HepG2 (cell line): Measurements from ENCODE around the gene DPYD. TPM values are rescaled to one million over a fixed set of nuclear protein-coding genes. Genes with fewer than 3 reads are reported as not detected.

Experiments used
- ATAC-seq: fragments of 200-7000 bp; cut with Tn5 transposase; 3 replicates; pipeline ENCODE4 v1.9.1; 2020; ENCODE audit warnings: mild to moderate bottlenecking, moderate library complexity
- BruUV-seq: library from RNA; stranded (reverse); fragments of 400-500 nt; replicated peaks from 2 replicates; lab custom pipeline; 2021; lab: Mats Ljungman, UMichigan
- CTCF ChIA-PET: fragments of 300-600 bp; formaldehyde crosslinking; extraction: SDS; loops from one replicate; lab custom pipeline; 2021; ENCODE audit warnings: low total read pairs, inconsistent platforms, low intra/inter-chr PET ratio; lab: Yijun Ruan, JAX
- POLR2A ChIA-PET: fragments of 350-600 bp; sonication (Branson Sonifier 250); formaldehyde crosslinking; loops from one replicate; lab custom pipeline; 2020; ENCODE audit warnings: antibody characterized with exemption, inconsistent platforms; lab: Yijun Ruan, JAX
- DNase-seq: peaks from one replicate; pipeline ENCODE4 v3.0.0-alpha.2; 2015; ENCODE audit warnings: low spot score
- FAIRE-seq: peaks from 3 replicates; lab custom pipeline; 2011; peaks lifted over from hg19 to GRCh38; lab: Jason Lieb, UNC
- H2AFZ ChIP-seq: one replicate; pipeline ENCODE4 v1.6.1; 2011; ENCODE audit warnings: low read length, inconsistent platforms
- H3K27ac ChIP-seq: fragments of 300-600 bp; 3 replicates; pipeline ENCODE4 v1.8.0; 2011; ENCODE audit warnings: mixed run types, mild to moderate bottlenecking, mixed read lengths, low read length, inconsistent platforms; ENCODE audit not compliant: insufficient read depth; ENCODE audit errors: extremely low read length
- H3K27me3 ChIP-seq, 2 experiments: fragments of 200-600 bp in 1 of 2; 2 replicates in 1 of 2; 3 replicates in 1 of 2; pipeline versions ENCODE4 v1.6.0 to v1.8.0; 2011; ENCODE audit warnings: low read length in 2 of 2, mild to moderate bottlenecking in 2 of 2, moderate library complexity in 2 of 2, inconsistent platforms in 1 of 2; ENCODE audit not compliant: insufficient read depth in 2 of 2, control insufficient read depth in 1 of 2
- H3K36me3 ChIP-seq, 2 experiments: fragments of 200-600 bp in 1 of 2; replicated peaks in 1 of 2; 2 replicates in 1 of 2; 3 replicates in 1 of 2; pipeline versions ENCODE4 v1.5.1 to v1.8.0; 2011; ENCODE audit warnings: low read length in 2 of 2, inconsistent platforms in 1 of 2; ENCODE audit not compliant: insufficient read depth in 2 of 2, control insufficient read depth in 1 of 2
- H3K4me1 ChIP-seq: 2 replicates; pipeline ENCODE4 v1.5.1; 2012; ENCODE audit warnings: low read length, inconsistent platforms; ENCODE audit not compliant: insufficient read depth
- H3K4me2 ChIP-seq: 2 replicates; pipeline ENCODE4 v1.6.0; 2011; ENCODE audit warnings: low read depth, low read length, inconsistent platforms
- H3K4me3 ChIP-seq, 3 experiments: fragments of 200-600 bp in 1 of 3; sonication (generic), shearing (Covaris generic) in 1 of 3; replicated peaks in 1 of 3; 2 replicates each; pipeline ENCODE4 v1.5.1; 2011 to 2016; ENCODE audit warnings: low read length in 3 of 3, inconsistent platforms in 2 of 3, low read depth in 2 of 3, mild to moderate bottlenecking in 2 of 3, control low read depth in 1 of 3, mixed read lengths in 1 of 3; ENCODE audit not compliant: insufficient read depth in 1 of 3
- H3K79me2 ChIP-seq: one replicate; pipeline ENCODE4 v1.6.1; 2011; ENCODE audit warnings: low read length, inconsistent platforms; ENCODE audit not compliant: insufficient read depth
- H3K9ac ChIP-seq: 2 replicates; pipeline ENCODE4 v1.6.0; 2011; ENCODE audit warnings: mild to moderate bottlenecking, low read depth, low read length, inconsistent platforms; ENCODE audit not compliant: insufficient read depth
- H3K9me3 ChIP-seq: 2 replicates; pipeline ENCODE4 v1.5.1; 2012; ENCODE audit warnings: mild to moderate bottlenecking, low read length
- H4K20me1 ChIP-seq: 2 replicates; pipeline ENCODE4 v1.6.0; 2011; ENCODE audit warnings: inconsistent platforms, mild to moderate bottlenecking, low read length, moderate library complexity; ENCODE audit not compliant: insufficient read depth
- EEA1 ChIP-seq: sonication (generic); formaldehyde crosslinking; IDR thresholded peaks from 2 replicates; pipeline ENCODE4 v1.5.1; 2020; ENCODE audit warnings: mild to moderate bottlenecking, missing genetic modification reagents, borderline replicate concordance
- GATA4 ChIP-seq: sonication (generic); IDR thresholded peaks from 2 replicates; pipeline ENCODE4 v1.6.1; 2016; ENCODE audit warnings: antibody characterized with exemption, low read depth, borderline replicate concordance
- GTF2F1 ChIP-seq: fragments of 150-350 bp; IDR thresholded peaks from 2 replicates; pipeline ENCODE4 v1.6.1; 2014; ENCODE audit warnings: low read length
- IKZF5 ChIP-seq: IDR thresholded peaks from 2 replicates; pipeline ENCODE4 v1.6.1; 2018; ENCODE audit warnings: missing genetic modification reagents, mild to moderate bottlenecking, missing compliant biosample characterization
- RAD51 ChIP-seq: fragments of 450-650 bp; IDR thresholded peaks from 2 replicates; pipeline ENCODE4 v1.6.1; 2016; ENCODE audit warnings: borderline replicate concordance
- RFXANK ChIP-seq: IDR thresholded peaks from 2 replicates; pipeline ENCODE4 v1.6.1; 2016
- ZNF225 ChIP-seq: sonication (generic); formaldehyde crosslinking; IDR thresholded peaks from 2 replicates; pipeline ENCODE4 v1.4.0; 2020; ENCODE audit warnings: mild to moderate bottlenecking, missing genetic modification reagents
- ZSCAN30 ChIP-seq: sonication (generic); formaldehyde crosslinking; IDR thresholded peaks from 2 replicates; pipeline ENCODE4 v1.5.0; 2020; ENCODE audit warnings: mild to moderate bottlenecking, missing genetic modification reagents
- WGBS: methylation state at CpG from one replicate; pipeline ENCODE4 v1.1.6; 2017; ENCODE audit warnings: low lambda C conversion rate; 5-methylcytosine and 5-hydroxymethylcytosine counted together
- in situ Hi-C: cut with HindIII; loops from 2 replicates; pipeline ENCODE4 v1.10.0; 2017; ENCODE audit warnings: low pct_unique_long_range_greater_than_20kb; ENCODE audit not compliant: extremely low pct_ligation_motif_present
- intact Hi-C: fragments of 100-400 bp; cut with micrococcal nuclease; formaldehyde crosslinking; loops from one replicate; pipeline ENCODE4 v1.10.0; 2022; ENCODE audit not compliant: unreplicated experiment
- polyA plus RNA-seq, 8 experiments: library from polyadenylated mRNA; depleted of rRNA in 3 of 8; stranded (reverse) in 7 of 8; unstranded in 1 of 8; fragments of >200 nt; fragmentation: Illumina TruSeq in 4 of 8; extraction: Trizol in 4 of 8; gene quantifications; 2 replicates each; pipeline versions ENCODE4 v1.2.1 to v1.2.3, GENCODE V29; 2011 to 2016; ENCODE audit warnings: low read depth in 4 of 8, missing spikeins in 1 of 8, mixed read lengths in 1 of 8; ENCODE audit not compliant: insufficient read depth in 1 of 8
- total RNA-seq, 5 experiments: library from RNA; depleted of rRNA; stranded (reverse); fragments of >200 nt; fragmentation: Illumina TruSeq; extraction: Trizol; gene quantifications; 2 replicates each; pipeline ENCODE4 v1.2.3, GENCODE V29; 2016; ENCODE audit warnings: low read depth in 1 of 5

The DPYD gene
- total and polyA plus RNA-seq, 2 of the 13 experiments (the other 11 are each of a cell fraction or from before 2014, with no cell fraction given): 1.3 to 3.4 TPM

GRCh38 chr1:97581614-97582051 is 339.2 kb downstream of the DPYD start (continued):
- TF ChIP-seq IKZF5 (CRISPR knock-in tag) (no peak), ZNF225 (no peak), RAD51 (no peak), GATA4 (no peak), ZSCAN30 (no peak), GTF2F1 (no peak)

GRCh38 chr1:97577613-97578012 is 343.2 kb downstream of the DPYD start:
- ATAC-seq (no peak), DNase-seq (no peak)
- H3K9me3 ChIP-seq: no peaks in the 10 kb centered on the region
- CTCF ChIA-PET: no interaction called here
- in situ Hi-C loops: no loop called here
- H3K9ac ChIP-seq: no peak overlapping the region
- intact Hi-C loops: no loop called here
- H3K36me3 ChIP-seq: no peaks in the 10 kb centered on the region
- H4K20me1 ChIP-seq: no peaks in the 10 kb centered on the region
- no peak for TF ChIP-seq EEA1 (CRISPR knock-in tag)
- no peak for TF ChIP-seq RFXANK
- TF ChIP-seq, all 625 proteins: peak for 0
- POLR2A ChIA-PET: no interaction called here
- H3K79me2 ChIP-seq: no peaks in the 10 kb centered on the region
- BruUV-seq: no TSS peak
- WGBS: 92% methylated on average over 4 of the region's 4 CpGs
- no peaks in the 10 kb centered on the region for H3K27me3 ChIP-seq
- no peak overlapping the region for H2AFZ ChIP-seq
- no peak overlapping the region for H3K4me2 ChIP-seq
- no peaks in the 10 kb centered on the region for H3K4me1 ChIP-seq
- H3K27ac ChIP-seq: no peak overlapping the region
- no peak for FAIRE-seq
- H3K4me3 ChIP-seq: no peak overlapping the region
